Prostate gland (tissue), 2 donors: ENCODE data around the gene TRMT11.

ENCODE experiments used
- CTCF ChIP-seq, 4 experiments: fragments of 200-600 bp in 2 of 4; fragments of 450-650 bp in 2 of 4; sonication (generic) in 2 of 4; IDR thresholded peaks; 1 replicate in 3 of 4; 2 replicates in 1 of 4; pipeline ENCODE4 v1.5.1; 2016 to 2019; ENCODE audit warnings: antibody characterized with exemption in 4 of 4, mild to moderate bottlenecking in 2 of 4, moderate library complexity in 2 of 4
- POLR2AphosphoS5 ChIP-seq: sonication (generic); formaldehyde crosslinking; IDR thresholded peaks from one replicate; pipeline ENCODE4 v1.6.1; 2017; ENCODE audit warnings: antibody characterized with exemption

DNA sequence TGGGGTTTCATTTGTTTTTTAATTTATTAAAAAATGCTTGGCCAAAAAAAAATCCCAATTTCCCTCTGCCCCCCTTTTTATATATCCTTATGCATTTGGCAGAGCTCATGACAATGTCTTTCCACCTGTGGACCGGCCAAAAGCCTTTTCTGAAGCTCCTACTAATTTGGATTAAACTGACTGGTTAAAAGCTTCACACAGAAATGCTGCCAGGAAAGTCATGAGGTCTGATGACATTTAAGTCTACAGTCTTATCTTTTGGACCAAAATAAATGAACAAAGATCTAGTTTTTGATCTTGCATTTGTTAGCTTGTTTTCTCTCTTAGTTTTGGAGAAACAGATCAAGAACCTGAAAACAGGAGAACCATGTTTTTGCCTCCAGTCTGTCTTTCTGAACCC is 66.1 kb downstream of the TRMT11 start:
- no peak for TF ChIP-seq CTCF (IDR thresholded peaks at IDR 0.05)
- no peak for TF ChIP-seq POLR2AphosphoS5
